DMS153 (cell line): Measurements from ENCODE around the gene GFM1.

ENCODE experiments used
- DNase-seq: peaks from one replicate; lab custom pipeline; 2025; lab: John Stamatoyannopoulos, UW

The GFM1 gene

DNA sequence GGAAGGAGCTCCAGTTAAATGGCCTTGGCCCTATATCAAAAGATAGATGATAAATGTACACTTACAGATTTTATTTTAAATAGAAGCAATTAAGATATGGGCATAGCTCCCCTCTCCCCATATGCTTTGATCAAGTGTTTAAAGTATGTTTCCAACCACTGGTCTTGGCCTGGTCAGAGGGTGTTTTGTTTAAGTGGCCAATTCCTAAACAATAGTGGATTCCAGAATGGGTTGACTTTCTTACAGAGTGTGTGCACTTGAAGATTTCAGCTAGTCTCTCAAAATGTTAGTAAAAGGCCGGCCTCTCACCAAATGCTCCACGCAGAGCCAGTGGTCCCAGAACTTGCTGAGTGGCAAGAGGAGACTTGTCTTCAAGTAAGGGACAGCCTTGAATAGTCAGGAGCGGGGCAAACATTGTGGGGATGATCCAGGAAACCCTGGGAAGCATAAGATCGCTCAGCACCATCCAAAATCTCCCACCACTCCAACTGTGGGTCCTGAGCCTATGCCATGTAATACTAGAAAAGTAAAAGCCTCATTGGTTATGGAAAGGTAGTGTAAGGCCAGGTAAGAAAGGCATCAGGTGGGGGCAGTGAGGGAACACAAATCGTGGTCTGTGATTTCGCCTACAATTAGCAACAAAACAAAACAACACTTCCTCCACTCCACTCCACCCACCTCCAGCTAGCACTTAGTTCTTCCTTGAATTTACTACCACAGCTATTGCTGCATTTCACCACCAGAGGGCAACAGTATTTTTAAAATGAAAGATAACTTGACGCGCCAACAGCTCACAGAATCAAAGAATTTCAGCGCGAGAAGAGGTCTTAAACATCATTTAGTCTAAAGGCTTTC is 83.1 kb downstream of the GFM1 start:
- peak; percentile 34 for DNase-seq

DNA sequence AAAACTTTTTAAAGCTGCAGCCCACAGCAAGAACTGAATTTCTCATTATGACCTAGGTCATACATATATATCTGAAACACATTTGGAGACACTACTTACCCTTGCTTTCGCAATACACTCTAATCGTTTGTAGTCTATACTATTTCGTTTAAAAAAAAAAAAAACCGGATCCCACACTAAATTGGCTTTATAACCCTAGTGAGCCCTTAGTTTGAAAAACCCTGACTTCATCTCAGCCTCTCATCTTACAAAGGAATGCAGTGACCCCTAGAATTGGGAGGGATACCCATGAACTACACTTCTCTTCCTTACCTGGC is 83.7 kb downstream of the GFM1 start:
- no peak for DNase-seq

DNA sequence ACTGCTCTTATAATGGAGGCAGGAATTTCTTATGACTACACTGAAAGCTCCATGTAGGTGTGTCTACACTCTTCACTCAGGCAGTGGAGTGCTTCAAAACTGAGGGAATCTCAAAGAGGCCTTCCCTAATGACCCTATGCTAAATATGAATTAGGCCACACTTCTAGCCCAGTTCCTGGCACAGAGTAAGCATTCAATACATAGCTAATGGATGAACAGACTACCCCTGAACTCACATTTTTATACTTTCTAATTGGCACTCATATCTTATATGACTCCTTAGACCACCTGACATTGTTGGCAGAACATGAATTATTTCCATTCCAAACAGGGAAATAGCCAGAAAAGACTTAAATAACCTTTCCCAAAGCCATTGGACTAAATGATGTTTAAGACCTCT is 84.5 kb downstream of the GFM1 start:
- no peak for DNase-seq

DNA sequence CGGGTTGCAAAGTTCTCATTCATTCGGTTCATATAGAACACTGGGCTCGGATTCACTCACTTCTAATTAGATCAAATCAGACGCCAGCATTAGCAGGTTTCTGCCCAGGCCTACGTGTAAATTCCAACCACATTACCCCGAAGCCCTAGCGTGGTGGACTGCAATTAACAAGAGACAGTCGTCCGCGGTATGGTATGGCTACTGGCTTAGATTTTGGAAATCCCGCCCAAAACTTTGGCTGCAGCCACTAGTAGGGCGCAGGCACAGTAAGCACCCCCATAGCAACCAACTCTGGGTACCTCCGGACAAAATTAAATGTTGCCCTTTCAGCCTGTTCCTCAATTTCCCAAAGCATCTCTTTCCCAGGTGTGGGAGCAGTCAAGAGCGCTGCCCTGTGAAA is 87.2 kb downstream of the GFM1 start:
- no peak for DNase-seq

DNA sequence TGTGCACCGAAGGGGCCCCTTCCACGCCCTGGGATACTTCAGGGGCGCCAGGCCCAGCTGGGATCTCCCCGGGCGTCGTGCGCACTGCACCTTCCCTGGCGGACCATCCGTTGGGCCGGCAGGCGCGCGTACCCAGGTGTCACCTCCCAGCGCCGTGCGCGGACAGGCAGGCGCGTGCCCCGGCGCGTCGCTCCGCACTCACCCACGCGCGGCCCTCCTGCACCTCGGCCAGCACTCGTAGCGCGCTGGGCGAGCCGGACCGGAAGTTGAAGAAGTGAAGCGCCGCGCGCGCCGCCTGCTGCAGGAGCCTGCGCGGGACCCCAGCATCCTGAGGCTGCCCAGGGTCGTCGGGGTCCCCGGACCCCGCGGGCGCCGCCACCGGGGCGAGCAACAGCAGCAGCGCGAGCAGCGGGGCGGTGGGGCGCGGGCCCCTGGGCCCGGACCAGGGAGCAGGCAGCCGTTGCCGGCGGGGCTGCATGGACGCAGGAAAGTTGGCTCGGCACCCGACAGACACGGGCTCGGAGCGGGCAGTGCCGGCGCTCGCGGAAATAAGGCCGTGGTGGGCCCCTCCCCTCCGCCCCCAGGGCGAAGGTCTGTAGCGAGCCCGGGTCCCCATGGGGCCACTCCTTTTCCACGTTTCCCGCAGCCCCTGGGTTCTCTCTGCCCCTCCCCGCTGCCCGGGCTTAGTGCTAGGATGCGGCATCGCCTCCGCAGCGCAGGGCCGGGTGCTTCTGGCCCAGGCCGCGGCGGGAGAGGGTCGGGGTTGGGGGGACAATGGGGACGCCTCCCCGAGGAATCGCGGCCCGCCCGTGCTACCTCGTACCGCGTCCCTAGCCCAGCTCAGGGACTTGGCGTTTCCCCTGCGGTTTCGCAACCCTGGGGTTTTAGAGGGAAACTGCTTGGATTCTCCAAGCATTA is 87.9 kb downstream of the GFM1 start, which contains the start of gene RARRES1:
Gene RARRES1, minus strand, starts transcription at position 520 of the 918 bp plus-strand sequence. Its CDS starts 42 bp downstream, at position 478.
- DNase-seq = no peak

DNA sequence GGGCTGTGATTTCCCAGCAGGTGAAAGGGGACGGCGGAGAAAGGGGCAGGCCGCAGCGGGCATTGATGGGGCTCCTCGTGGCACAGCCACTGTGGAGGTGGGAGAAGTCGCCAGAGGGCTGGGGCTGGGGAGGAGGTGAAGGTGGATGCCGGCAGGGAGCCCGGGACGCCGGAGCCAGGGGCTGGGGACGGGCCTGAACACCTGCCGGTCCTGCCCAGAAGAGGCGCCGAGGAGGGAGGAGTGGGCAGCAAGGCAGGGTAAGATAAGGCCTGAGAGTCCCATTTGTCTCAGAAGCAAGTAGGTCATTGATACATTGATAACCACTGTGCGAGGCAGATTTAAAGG is 88.5 kb downstream of the GFM1 start:
- no peak for DNase-seq

DNA sequence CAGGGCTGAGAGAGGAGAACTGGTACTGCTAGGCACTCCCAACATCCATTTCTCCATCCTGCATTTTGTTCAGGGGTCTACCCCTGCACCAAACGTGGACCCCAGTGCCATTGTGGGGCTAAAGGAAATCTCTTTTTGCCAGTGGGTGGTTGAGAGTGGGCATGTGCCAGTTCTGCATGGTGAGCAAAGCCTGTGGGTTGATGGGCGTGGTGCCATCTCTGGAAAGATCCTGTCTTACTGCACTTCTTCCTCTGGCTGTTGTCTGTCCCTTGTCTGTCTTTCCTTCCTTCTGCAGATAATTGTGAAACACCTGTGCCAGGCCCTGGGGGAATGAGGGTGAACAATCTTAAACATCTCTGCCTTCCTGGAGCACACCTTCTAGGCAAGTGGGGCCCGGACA is 89.3 kb downstream of the GFM1 start:
- no peak for DNase-seq

DNA sequence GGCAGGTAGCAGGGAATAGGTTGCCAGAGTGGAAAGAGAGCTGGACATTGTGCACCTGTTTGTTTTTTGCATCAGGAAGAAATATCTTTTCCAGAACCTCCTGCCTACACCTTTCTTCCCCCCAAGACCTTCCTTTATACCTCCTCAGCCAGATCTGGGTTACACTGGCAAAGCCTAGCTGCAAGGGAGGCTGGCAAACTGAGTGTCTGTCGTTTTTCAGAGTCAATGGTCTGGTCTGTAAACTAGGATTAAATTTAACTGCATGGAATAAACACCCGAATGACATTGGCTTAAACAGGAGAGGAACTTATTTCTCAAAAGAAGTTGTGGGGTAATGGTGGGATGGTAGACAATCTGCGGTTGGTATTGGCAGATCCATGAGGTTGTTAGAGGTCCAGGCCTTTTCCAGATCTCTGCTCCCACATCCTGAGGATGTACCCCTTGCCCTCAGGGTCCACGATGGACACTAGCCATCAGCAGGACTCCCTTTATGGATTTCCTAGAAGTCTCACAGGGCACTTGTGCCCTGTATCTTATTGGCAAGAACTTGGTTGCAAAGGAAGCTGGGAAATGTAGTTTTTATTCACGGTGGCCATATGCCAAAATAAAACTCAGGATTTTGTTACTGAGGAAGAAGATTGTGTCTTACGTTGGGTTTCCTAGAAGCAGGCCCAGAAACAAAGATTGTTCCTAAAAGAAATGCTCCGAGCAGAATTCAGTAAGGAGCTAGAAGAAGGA is 91.1 kb downstream of the GFM1 start:
- DNase-seq = no peak

DNA sequence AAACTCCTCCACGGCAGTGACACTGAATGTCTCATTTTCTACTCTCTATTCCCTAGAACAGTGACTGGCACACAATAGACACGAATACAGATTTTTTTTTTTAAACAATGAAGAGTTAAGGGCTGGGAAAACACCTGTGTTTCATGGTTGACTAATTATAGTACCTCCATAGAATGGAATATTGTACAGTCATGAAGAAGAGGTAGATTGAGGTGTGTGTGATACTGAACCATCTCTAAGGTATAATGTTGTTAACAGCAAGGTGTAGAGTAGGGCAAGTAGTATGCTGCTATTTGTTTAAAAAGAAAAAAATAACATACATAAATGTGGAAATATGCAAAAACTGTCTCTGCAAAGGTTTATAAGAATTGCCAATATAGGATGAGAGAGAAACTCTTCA is 93.1 kb downstream of the GFM1 start:
- no peak for DNase-seq

DNA sequence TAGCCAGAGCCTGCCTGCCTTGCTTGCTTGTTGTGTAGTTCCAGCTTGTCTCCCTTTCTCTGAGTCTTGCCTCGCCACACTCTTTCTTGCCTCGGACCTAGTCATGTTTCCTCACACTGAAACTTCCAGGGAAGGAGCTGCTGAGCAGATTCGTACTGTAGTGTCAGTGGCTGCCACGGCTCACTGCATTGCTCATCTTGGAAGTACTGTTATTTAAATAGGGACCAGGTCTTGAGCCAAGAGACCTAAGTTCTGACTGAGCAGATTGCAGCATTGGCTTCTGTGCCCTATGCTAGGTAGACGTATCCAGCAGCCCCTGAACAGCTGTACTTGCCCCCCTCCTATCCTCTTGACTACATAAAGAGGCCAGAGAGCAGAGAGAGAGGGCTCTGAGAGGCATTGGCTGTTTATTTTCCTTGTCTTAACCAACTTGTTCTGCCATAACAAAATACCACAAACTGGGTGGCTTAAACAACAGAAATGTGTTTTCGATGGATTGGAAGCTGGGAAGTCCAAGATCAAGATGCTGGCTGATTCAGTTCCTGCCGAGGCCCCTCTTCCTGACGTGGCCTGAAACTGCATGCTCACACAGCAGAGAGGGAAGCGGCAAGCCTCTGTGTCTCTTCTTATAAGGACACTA is 93.8 kb downstream of the GFM1 start:
- DNase-seq = no peak

DNA sequence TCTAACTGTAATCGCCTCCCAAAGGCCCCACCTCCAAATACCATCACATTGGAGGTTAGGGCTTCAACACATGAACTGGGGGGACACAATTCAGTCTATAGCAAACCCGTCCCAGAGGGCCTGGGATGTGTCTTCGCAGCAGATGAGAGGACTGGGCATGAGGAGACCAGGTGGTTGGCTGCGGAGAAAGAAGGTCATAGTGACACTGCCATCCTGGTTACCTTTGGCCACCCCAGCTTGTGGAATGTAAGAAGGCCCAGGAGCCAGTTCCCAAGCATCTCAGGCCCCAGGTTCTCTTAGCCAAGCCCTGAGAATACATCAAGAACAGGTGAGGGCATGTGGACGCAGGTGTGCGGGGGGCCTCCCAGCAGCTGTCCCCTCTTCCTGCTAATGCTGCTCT is 94.3 kb downstream of the GFM1 start:
- no peak for DNase-seq

DNA sequence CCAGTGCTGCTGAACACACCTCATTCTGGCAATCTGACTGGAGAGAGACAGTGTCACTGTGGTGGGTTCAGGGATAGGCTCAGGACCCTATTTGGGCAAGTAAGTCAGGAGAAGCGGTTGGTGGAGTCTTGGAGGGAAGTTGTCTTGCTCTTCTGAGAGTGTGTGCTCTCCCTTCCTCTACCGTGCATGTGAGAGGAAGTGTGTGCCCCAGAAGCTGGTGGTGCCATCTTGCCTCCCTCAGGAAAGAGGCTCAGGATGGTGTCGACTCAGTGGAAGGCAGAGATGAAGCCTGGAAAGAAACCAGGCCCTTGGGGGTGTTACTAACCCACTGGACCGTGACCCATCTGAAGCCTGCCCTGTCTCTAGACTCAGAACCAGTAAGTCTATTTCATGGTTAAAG is 94.8 kb downstream of the GFM1 start:
- DNase-seq = no peak

DNA sequence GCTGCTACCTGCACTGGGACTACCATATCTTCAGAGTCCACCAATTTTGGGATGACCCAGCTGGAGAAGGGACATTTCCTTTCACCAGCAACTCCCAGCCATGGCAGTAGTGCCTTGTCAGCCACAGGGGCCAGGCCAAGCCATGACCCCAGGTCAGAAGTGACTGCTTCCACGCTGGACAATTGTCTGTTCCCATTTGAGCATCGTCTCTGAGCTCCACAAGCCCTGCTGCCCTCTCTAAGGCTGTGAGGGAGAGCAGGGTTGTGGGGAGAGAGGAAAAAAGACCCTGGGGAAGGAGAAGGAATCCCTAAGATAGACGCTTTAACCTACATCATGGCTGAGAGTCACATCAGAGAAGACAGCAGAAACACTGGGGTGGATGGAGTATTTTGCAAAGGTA is 95.3 kb downstream of the GFM1 start:
- DNase-seq = no peak
